ENCODE results near the gene GZF1. TPM values are rescaled to one million over a fixed set of nuclear protein-coding genes. Genes with fewer than 3 reads are reported as not detected.

GZF1 gene
- total RNA-seq, 1 donor from 2014 or later = 16.3 TPM

- no peak overlapping the region for H3K4me2 ChIP-seq (ENCODE audit: low read length)
- no peaks in the 10 kb centered on the region for H3K27me3 ChIP-seq (ENCODE audit: insufficient read depth, low read length)
- Mint-ChIP-seq H3K4me1 (ENCODE audit: low read depth, unreplicated experiment) (no peaks in the 10 kb centered on the region), H3K27ac (ENCODE audit: unreplicated experiment) (no peak overlapping the region), H3K4me3 (ENCODE audit: unreplicated experiment) (no peak overlapping the region), H3K27me3 (ENCODE audit: low read depth, unreplicated experiment) (peaks cover 11% of the 10 kb centered on the region), H3K9me3 (ENCODE audit: unreplicated experiment) (no peaks in the 10 kb centered on the region), H3K36me3 (ENCODE audit: low read depth, unreplicated experiment) (peaks cover 5% of the 10 kb centered on the region)
- peaks cover 4% of the 10 kb centered on the region for H3K9me3 ChIP-seq (ENCODE audit: insufficient read depth, low read depth, low read length)
- H2AFZ ChIP-seq (ENCODE audit: low read depth, low read length) = no peak overlapping the region
- H4K20me1 ChIP-seq (ENCODE audit: insufficient read depth, low read length) = no peaks in the 10 kb centered on the region
- no peaks in the 10 kb centered on the region for H3K79me2 ChIP-seq (ENCODE audit: insufficient read depth, low read length)
- TF ChIP-seq EZH2 (IDR thresholded peaks at IDR 0.05; ENCODE audit: insufficient read depth, low read length) = no peak
- TF ChIP-seq, protein P1, sequence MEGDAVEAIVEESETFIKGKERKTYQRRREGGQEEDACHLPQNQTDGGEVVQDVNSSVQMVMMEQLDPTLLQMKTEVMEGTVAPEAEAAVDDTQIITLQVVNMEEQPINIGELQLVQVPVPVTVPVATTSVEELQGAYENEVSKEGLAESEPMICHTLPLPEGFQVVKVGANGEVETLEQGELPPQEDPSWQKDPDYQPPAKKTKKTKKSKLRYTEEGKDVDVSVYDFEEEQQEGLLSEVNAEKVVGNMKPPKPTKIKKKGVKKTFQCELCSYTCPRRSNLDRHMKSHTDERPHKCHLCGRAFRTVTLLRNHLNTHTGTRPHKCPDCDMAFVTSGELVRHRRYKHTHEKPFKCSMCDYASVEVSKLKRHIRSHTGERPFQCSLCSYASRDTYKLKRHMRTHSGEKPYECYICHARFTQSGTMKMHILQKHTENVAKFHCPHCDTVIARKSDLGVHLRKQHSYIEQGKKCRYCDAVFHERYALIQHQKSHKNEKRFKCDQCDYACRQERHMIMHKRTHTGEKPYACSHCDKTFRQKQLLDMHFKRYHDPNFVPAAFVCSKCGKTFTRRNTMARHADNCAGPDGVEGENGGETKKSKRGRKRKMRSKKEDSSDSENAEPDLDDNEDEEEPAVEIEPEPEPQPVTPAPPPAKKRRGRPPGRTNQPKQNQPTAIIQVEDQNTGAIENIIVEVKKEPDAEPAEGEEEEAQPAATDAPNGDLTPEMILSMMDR (IDR thresholded peaks at IDR 0.05; ENCODE audit: insufficient read depth, low read depth, low read length) = no peak
- H3K36me3 ChIP-seq (ENCODE audit: insufficient read depth, low read length) = no peaks in the 10 kb centered on the region
- FAIRE-seq (no peak), DNase-seq (ENCODE audit: low read depth) (no peak)
- H3K4me3 ChIP-seq (ENCODE audit: insufficient read depth, low read depth, low read length) = no peak overlapping the region
- H3K9ac ChIP-seq (ENCODE audit: low read length) = no peak overlapping the region
- no peak overlapping the region for H3K27ac ChIP-seq (ENCODE audit: low read depth, low read length)
- no peaks in the 10 kb centered on the region for H3K4me1 ChIP-seq (ENCODE audit: insufficient read depth, low read length)
Measured at GRCh38 chr20:23325107-23325506, 36.9 kb upstream of the GZF1 start.

DNA sequence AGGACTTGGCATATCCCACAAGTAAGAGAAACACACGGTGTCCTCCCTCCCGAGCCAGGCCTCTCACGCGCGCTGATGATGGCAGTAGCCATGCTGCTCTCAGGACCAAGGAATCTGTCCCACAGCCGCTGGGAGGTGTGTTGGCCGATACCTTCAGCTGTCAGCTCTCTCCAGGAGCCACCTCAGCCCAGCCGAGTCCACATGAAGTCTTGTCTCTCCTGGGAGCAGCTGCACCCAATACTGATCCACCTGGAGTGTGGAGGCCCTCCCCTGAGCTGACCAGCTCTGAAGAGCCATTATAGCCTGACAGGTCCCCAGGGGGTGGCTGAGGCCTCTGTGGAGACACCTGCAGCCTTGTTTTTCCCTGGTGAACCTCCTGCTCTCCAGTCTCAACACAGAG, 35.2 kb upstream of the GZF1 start:
- H3K36me3 Mint-ChIP-seq (ENCODE audit: low read depth, unreplicated experiment) = peaks cover 5% of the 10 kb centered on the region
- H3K27ac ChIP-seq (ENCODE audit: low read depth, low read length) = no peak overlapping the region
- H3K4me1 Mint-ChIP-seq (ENCODE audit: low read depth, unreplicated experiment) = peaks cover 2% of the 10 kb centered on the region
- no peak overlapping the region for H3K9ac ChIP-seq (ENCODE audit: low read length)
- DNase-seq (ENCODE audit: low read depth) (no peak), FAIRE-seq (no peak)
- H3K4me2 ChIP-seq (ENCODE audit: low read length) = no peak overlapping the region
- H3K4me3 ChIP-seq (ENCODE audit: insufficient read depth, low read depth, low read length) = no peak overlapping the region
- H3K4me1 ChIP-seq (ENCODE audit: insufficient read depth, low read length) = no peaks in the 10 kb centered on the region
- no peak for TF ChIP-seq EZH2 (IDR thresholded peaks at IDR 0.05; ENCODE audit: insufficient read depth, low read length)
- TF ChIP-seq, protein P1 (IDR thresholded peaks at IDR 0.05; ENCODE audit: insufficient read depth, low read depth, low read length) = no peak
- H3K27me3 Mint-ChIP-seq (ENCODE audit: low read depth, unreplicated experiment) = peaks cover 11% of the 10 kb centered on the region
- no peaks in the 10 kb centered on the region for H3K27me3 ChIP-seq (ENCODE audit: insufficient read depth, low read length)
- H3K9me3 Mint-ChIP-seq (ENCODE audit: unreplicated experiment) = no peaks in the 10 kb centered on the region
- no peak overlapping the region for H3K27ac Mint-ChIP-seq (ENCODE audit: unreplicated experiment)
- H4K20me1 ChIP-seq (ENCODE audit: insufficient read depth, low read length) = no peaks in the 10 kb centered on the region
- no peaks in the 10 kb centered on the region for H3K9me3 ChIP-seq (ENCODE audit: insufficient read depth, low read depth, low read length)
- no peaks in the 10 kb centered on the region for H3K79me2 ChIP-seq (ENCODE audit: insufficient read depth, low read length)
- no peaks in the 10 kb centered on the region for H3K36me3 ChIP-seq (ENCODE audit: insufficient read depth, low read length)
- H3K4me3 Mint-ChIP-seq (ENCODE audit: unreplicated experiment) = no peak overlapping the region
- no peak overlapping the region for H2AFZ ChIP-seq (ENCODE audit: low read depth, low read length)

DNA sequence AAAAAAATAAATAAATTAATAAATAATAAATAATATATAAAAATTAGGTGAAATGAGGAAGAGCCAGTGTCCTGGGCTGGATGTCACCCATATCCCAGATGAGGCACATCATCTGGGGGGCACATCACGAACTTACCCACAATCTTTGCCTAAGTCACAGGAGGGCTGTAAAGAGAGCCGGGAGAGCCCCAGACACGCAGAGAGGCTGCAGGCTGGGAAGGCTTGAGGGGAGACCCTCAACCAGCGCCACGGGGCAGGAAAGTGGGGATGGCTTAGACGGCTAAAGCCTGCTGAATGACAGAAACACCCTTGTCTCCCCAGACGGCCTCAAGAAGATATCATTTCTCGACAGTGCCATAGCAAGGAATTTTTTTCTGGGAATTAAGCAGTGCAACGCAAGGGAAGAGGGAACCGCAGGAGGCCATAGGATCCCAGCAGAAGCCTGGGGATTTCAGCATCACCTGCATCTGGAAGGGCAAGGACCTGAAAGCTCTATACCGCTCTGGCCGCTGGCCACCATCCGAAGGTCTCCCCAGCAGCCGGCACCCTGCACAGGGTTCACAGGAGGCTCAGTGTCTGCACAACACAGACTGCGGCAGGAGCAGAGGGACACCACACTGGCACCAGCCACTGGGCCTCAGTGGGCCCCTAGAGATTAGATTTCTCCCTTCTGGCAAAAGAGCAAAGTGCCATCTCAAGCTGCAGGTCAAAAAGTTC, 34.2 kb upstream of the GZF1 start:
- Mint-ChIP-seq H3K9me3 (ENCODE audit: unreplicated experiment) (no peaks in the 10 kb centered on the region), H3K27me3 (ENCODE audit: low read depth, unreplicated experiment) (peaks cover 11% of the 10 kb centered on the region), H3K4me3 (ENCODE audit: unreplicated experiment) (no peak overlapping the region), H3K4me1 (ENCODE audit: low read depth, unreplicated experiment) (peaks cover 2% of the 10 kb centered on the region), H3K27ac (ENCODE audit: unreplicated experiment) (no peak overlapping the region), H3K36me3 (ENCODE audit: low read depth, unreplicated experiment) (peaks cover 5% of the 10 kb centered on the region)
- H3K9ac ChIP-seq (ENCODE audit: low read length) = no peak overlapping the region
- H3K4me1 ChIP-seq (ENCODE audit: insufficient read depth, low read length) = no peaks in the 10 kb centered on the region
- no peak overlapping the region for H3K4me3 ChIP-seq (ENCODE audit: insufficient read depth, low read depth, low read length)
- no peak overlapping the region for H2AFZ ChIP-seq (ENCODE audit: low read depth, low read length)
- H3K4me2 ChIP-seq (ENCODE audit: low read length) = no peak overlapping the region
- H4K20me1 ChIP-seq (ENCODE audit: insufficient read depth, low read length) = no peaks in the 10 kb centered on the region
- TF ChIP-seq, protein P1 (IDR thresholded peaks at IDR 0.05; ENCODE audit: insufficient read depth, low read depth, low read length) = no peak
- TF ChIP-seq EZH2 (IDR thresholded peaks at IDR 0.05; ENCODE audit: insufficient read depth, low read length) = no peak
- no peak overlapping the region for H3K27ac ChIP-seq (ENCODE audit: low read depth, low read length)
- no peaks in the 10 kb centered on the region for H3K79me2 ChIP-seq (ENCODE audit: insufficient read depth, low read length)
- DNase-seq (ENCODE audit: low read depth) = no peak
- H3K36me3 ChIP-seq (ENCODE audit: insufficient read depth, low read length) = no peaks in the 10 kb centered on the region
- H3K9me3 ChIP-seq (ENCODE audit: insufficient read depth, low read depth, low read length) = no peaks in the 10 kb centered on the region
- no peak for FAIRE-seq
- no peaks in the 10 kb centered on the region for H3K27me3 ChIP-seq (ENCODE audit: insufficient read depth, low read length)

Data from astrocyte (in vitro differentiated cells and primary cell).